H9 (cell line): ENCODE measurements around the gene MUC5AC. TPM values are rescaled to one million over a fixed set of nuclear protein-coding genes. Genes with fewer than 3 reads are reported as not detected.

Experiments
- DNase-seq: peaks from one replicate; pipeline ENCODE4 v3.0.0-alpha.2; 2017
- H2AFZ ChIP-seq: one replicate; pipeline ENCODE4 v1.6.1; 2013; ENCODE audit warnings: mild to moderate bottlenecking, low read length, control low read depth, moderate library complexity
- H2AK5ac ChIP-seq: 2 replicates; pipeline ENCODE4 v1.6.1; 2013; ENCODE audit warnings: low read length, control low read depth, mixed read lengths; ENCODE audit not compliant: insufficient read length
- H2BK120ac ChIP-seq: one replicate; pipeline ENCODE4 v1.6.1; 2013; ENCODE audit warnings: low read depth, mild to moderate bottlenecking, low read length, control low read depth, inconsistent platforms; ENCODE audit not compliant: poor library complexity, severe bottlenecking
- H2BK12ac ChIP-seq: 2 replicates; pipeline ENCODE4 v1.6.1; 2013; ENCODE audit warnings: low read length, control low read depth, mixed read lengths, low read depth; ENCODE audit not compliant: insufficient read length
- H2BK15ac ChIP-seq: 2 replicates; pipeline ENCODE4 v1.6.1; 2013; ENCODE audit warnings: low read depth, low read length, control low read depth
- H2BK20ac ChIP-seq: one replicate; pipeline ENCODE4 v1.6.1; 2013; ENCODE audit warnings: low read depth, mild to moderate bottlenecking, low read length, control low read depth, inconsistent platforms; ENCODE audit not compliant: poor library complexity, severe bottlenecking
- H2BK5ac ChIP-seq: 2 replicates; pipeline ENCODE4 v1.6.1; 2013; ENCODE audit warnings: low read length, control low read depth, mixed read lengths; ENCODE audit not compliant: insufficient read length
- H3K14ac ChIP-seq: 2 replicates; pipeline ENCODE4 v1.6.1; 2013; ENCODE audit warnings: low read length, control low read depth; ENCODE audit not compliant: insufficient read depth
- H3K18ac ChIP-seq: 2 replicates; pipeline ENCODE4 v1.6.1; 2013; ENCODE audit warnings: low read depth, mild to moderate bottlenecking, mixed read lengths, low read length, control low read depth; ENCODE audit not compliant: insufficient read length
- H3K23ac ChIP-seq: 2 replicates; pipeline ENCODE4 v1.6.1; 2013; ENCODE audit warnings: low read length, control low read depth, mixed read lengths, low read depth; ENCODE audit not compliant: insufficient read length
- H3K23me2 ChIP-seq: 2 replicates; pipeline ENCODE4 v1.6.1; 2013; ENCODE audit warnings: low read depth, mild to moderate bottlenecking, mixed read lengths, low read length, control low read depth; ENCODE audit not compliant: insufficient read length, poor library complexity, severe bottlenecking
- H3K27ac ChIP-seq: 2 replicates; pipeline ENCODE4 v1.5.1; 2013; ENCODE audit warnings: low read length, control low read depth, mixed read lengths, low read depth; ENCODE audit not compliant: insufficient read length
- H3K27me3 ChIP-seq: 2 replicates; pipeline ENCODE4 v1.6.1; 2013; ENCODE audit warnings: low read length, control low read depth, inconsistent platforms; ENCODE audit not compliant: insufficient read depth
- H3K4ac ChIP-seq: 2 replicates; pipeline ENCODE4 v1.6.1; 2013; ENCODE audit warnings: low read depth, mild to moderate bottlenecking, control low read depth, inconsistent platforms, low read length, moderate library complexity
- H3K4me1 ChIP-seq: 2 replicates; pipeline ENCODE4 v1.6.1; 2013; ENCODE audit warnings: low read length, control low read depth, inconsistent platforms; ENCODE audit not compliant: insufficient read depth
- H3K4me2 ChIP-seq: 2 replicates; pipeline ENCODE4 v1.6.1; 2013; ENCODE audit warnings: low read length, control low read depth, mixed read lengths; ENCODE audit not compliant: insufficient read length, insufficient read depth
- H3K56ac ChIP-seq: 2 replicates; pipeline ENCODE4 v1.6.1; 2013; ENCODE audit warnings: low read depth, mild to moderate bottlenecking, mixed read lengths, low read length, control low read depth; ENCODE audit not compliant: insufficient read length
- H3K79me1 ChIP-seq: 2 replicates; pipeline ENCODE4 v1.6.1; 2013; ENCODE audit warnings: low read depth, mild to moderate bottlenecking, moderate library complexity, low read length, control low read depth, inconsistent platforms; ENCODE audit not compliant: insufficient read depth, poor library complexity, severe bottlenecking
- H3K79me2 ChIP-seq: 2 replicates; pipeline ENCODE4 v1.6.1; 2013; ENCODE audit warnings: low read length, control low read depth, inconsistent platforms; ENCODE audit not compliant: insufficient read depth
- H3K9ac ChIP-seq: 2 replicates; pipeline ENCODE4 v1.6.1; 2013; ENCODE audit warnings: low read length, control low read depth, mixed read lengths; ENCODE audit not compliant: insufficient read length; ENCODE audit errors: extremely low read depth
- H3K9me3 ChIP-seq: one replicate; pipeline ENCODE4 v1.6.1; 2013; ENCODE audit warnings: low read depth, low read length, inconsistent platforms; ENCODE audit not compliant: control insufficient read depth
- H3T11ph ChIP-seq: one replicate; pipeline ENCODE4 v1.6.1; 2013; ENCODE audit warnings: mild to moderate bottlenecking, low read length, control low read depth, inconsistent platforms
- H4K20me1 ChIP-seq: one replicate; pipeline ENCODE4 v1.6.1; 2013; ENCODE audit not compliant: control insufficient read depth, insufficient read length, insufficient read depth
- H4K5ac ChIP-seq: 2 replicates; pipeline ENCODE4 v1.6.1; 2013; ENCODE audit warnings: low read depth, mild to moderate bottlenecking, mixed read lengths, low read length, control low read depth; ENCODE audit not compliant: insufficient read length
- H4K8ac ChIP-seq: replicated peaks from 2 replicates; pipeline ENCODE4 v1.6.1; 2013; ENCODE audit warnings: low read length, control low read depth, mixed read lengths, low read depth; ENCODE audit not compliant: insufficient read length
- H4K91ac ChIP-seq: 2 replicates; pipeline ENCODE4 v1.6.1; 2013; ENCODE audit warnings: low read depth, mild to moderate bottlenecking, moderate library complexity, mixed read lengths, low read length, control low read depth; ENCODE audit not compliant: insufficient read length
- H3K27ac Mint-ChIP-seq, 3 experiments: 2 replicates in 2 of 3; 3 replicates in 1 of 3; pipeline ENCODE4 v1.8.0; 2020 to 2021; ENCODE audit warnings: mixed read lengths in 3 of 3, mild to moderate bottlenecking in 1 of 3, moderate library complexity in 1 of 3
- H3K27me3 Mint-ChIP-seq: 2 replicates; pipeline ENCODE4 v1.8.0; 2021; ENCODE audit warnings: low read depth, mild to moderate bottlenecking, moderate library complexity, mixed read lengths
- H3K36me3 Mint-ChIP-seq, 3 experiments: 2 replicates in 2 of 3; 3 replicates in 1 of 3; pipeline ENCODE4 v1.8.0; 2020 to 2021; ENCODE audit warnings: low read depth in 3 of 3, mixed read lengths in 3 of 3; ENCODE audit not compliant: insufficient read depth in 1 of 3
- H3K4me1 Mint-ChIP-seq, 2 experiments: 2 replicates each; pipeline ENCODE4 v1.8.0; 2020; ENCODE audit warnings: mixed read lengths in 2 of 2
- H3K4me3 Mint-ChIP-seq, 2 experiments: 2 replicates in 1 of 2; 3 replicates in 1 of 2; pipeline ENCODE4 v1.8.0; 2020 to 2021; ENCODE audit warnings: mild to moderate bottlenecking in 2 of 2, mixed read lengths in 2 of 2, moderate library complexity in 1 of 2
- H3K9me3 Mint-ChIP-seq, 2 experiments: 2 replicates in 1 of 2; 3 replicates in 1 of 2; pipeline ENCODE4 v1.8.0; 2020; ENCODE audit warnings: mild to moderate bottlenecking in 2 of 2, mixed read lengths in 2 of 2, moderate library complexity in 1 of 2
- WGBS: extraction: QIAGEN DNeasy Blood & Tissue Kit; methylation state at CpG from one replicate; pipeline ENCODE4 v1.1.7; 2013; ENCODE audit warnings: missing lambda C conversion rate, low lambda C conversion rate, mixed read lengths; ENCODE audit not compliant: insufficient read length; ENCODE audit errors: extremely low coverage; 5-methylcytosine and 5-hydroxymethylcytosine counted together
- total RNA-seq: library from RNA; stranded (reverse); gene quantifications from 2 replicates; pipeline ENCODE4 v1.2.1, GENCODE V29; 2021
- TF ChIP-seq, protein P1 (sequence below): fragments of 200-600 bp; sonication (generic); conservative IDR thresholded peaks from 3 replicates; pipeline ENCODE4 v1.8.0; 2021; ENCODE audit warnings: antibody characterized with exemption, mild to moderate bottlenecking

MUC5AC gene
- total RNA-seq, 1 experiment from 2014 or later = not detected

DNA sequence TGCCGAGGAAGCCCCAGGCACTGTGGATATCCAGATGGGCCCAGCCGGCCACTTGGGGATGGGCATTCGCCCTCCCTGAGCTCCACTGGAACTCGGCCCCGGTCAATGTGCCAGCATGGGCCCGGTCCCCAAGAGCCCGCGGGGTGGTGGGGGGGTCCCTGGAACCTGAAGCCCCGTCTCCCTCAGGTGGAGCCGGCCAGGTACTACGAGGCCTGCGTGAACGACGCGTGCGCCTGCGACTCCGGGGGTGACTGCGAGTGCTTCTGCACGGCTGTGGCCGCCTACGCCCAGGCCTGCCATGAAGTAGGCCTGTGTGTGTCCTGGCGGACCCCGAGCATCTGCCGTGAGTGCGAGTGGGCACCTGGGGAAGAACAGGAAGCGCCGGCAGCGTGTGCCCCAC lies 21.2 kb downstream of the MUC5AC start:
- Histone ChIP-seq H2AK5ac (no peak overlapping the region), H3K23ac (no peak overlapping the region), H3K56ac (no peak overlapping the region), H4K20me1 (no peaks in the 10 kb centered on the region), H4K5ac (no peak overlapping the region), H2BK12ac (no peak overlapping the region), H3K79me2 (no peaks in the 10 kb centered on the region; the same call in 1 of the 2 replicates), H3K23me2 (no peaks in the 10 kb centered on the region), H2BK15ac (no peak overlapping the region), H3K4ac (no peak overlapping the region), H3K14ac (no peak overlapping the region), H3K9me3 (no peaks in the 10 kb centered on the region), H4K91ac (no peak overlapping the region), H3K9ac (no peak overlapping the region), H2AFZ (no peak overlapping the region), H2BK5ac (no peak overlapping the region), H4K8ac (no peak overlapping the region), H3T11ph (no peak overlapping the region), H3K27ac (no peak overlapping the region), H3K4me1 (no peaks in the 10 kb centered on the region), H3K79me1 (no peaks in the 10 kb centered on the region), H3K27me3 (no peaks in the 10 kb centered on the region), H2BK120ac (no peak overlapping the region), H3K18ac (no peak overlapping the region), H2BK20ac (no peak overlapping the region), H3K4me2 (no peak overlapping the region)
- no peak overlapping the region for H3K27ac Mint-ChIP-seq
- H3K27me3 Mint-ChIP-seq = peaks cover 3% of the 10 kb centered on the region
- peaks cover 9 to 42% of the 10 kb centered on the region in 2 experiments for H3K9me3 Mint-ChIP-seq
- no peak overlapping the region for H3K4me3 Mint-ChIP-seq
- TF ChIP-seq, protein P1, sequence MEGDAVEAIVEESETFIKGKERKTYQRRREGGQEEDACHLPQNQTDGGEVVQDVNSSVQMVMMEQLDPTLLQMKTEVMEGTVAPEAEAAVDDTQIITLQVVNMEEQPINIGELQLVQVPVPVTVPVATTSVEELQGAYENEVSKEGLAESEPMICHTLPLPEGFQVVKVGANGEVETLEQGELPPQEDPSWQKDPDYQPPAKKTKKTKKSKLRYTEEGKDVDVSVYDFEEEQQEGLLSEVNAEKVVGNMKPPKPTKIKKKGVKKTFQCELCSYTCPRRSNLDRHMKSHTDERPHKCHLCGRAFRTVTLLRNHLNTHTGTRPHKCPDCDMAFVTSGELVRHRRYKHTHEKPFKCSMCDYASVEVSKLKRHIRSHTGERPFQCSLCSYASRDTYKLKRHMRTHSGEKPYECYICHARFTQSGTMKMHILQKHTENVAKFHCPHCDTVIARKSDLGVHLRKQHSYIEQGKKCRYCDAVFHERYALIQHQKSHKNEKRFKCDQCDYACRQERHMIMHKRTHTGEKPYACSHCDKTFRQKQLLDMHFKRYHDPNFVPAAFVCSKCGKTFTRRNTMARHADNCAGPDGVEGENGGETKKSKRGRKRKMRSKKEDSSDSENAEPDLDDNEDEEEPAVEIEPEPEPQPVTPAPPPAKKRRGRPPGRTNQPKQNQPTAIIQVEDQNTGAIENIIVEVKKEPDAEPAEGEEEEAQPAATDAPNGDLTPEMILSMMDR = no peak
- peaks cover 0 to 5% (median 5%) of the 10 kb centered on the region in 3 experiments; a peak in 2 of 7 replicates for H3K36me3 Mint-ChIP-seq
- H3K4me1 Mint-ChIP-seq = no peaks in the 10 kb centered on the region
- no peak for DNase-seq
- no CpG with 5 or more reads among the region's 29 CpGs for WGBS
